ENCODE results near the gene CHIC2. TPM values are rescaled to one million over a fixed set of nuclear protein-coding genes. Genes with fewer than 3 reads are reported as not detected.

Gene CHIC2
- total and polyA plus RNA-seq, 2 of the 4 experiments (the other 2 are of a cell fraction), result 20.4 to 26.3 TPM

DNA sequence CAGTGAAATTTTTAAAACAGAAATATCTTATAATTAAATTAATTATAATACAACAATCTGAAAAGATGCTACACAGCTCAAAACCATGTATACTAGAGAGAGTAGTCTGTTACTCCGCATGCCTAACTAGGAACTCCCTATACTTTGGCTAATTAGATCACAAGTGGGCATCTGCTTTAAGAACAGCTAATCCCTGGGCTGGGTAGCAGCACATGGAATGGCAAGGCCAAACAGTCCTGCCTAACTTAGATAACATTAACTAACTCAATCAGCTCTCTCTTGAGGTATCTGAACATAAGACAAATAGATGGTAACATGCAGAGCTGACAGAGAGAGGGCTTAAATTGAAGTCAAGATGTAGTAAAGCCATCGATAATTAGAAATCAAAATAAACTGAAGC is 9.9 kb downstream of the CHIC2 start:
- no peak overlapping the region for H3K4me3 ChIP-seq (ENCODE audit: insufficient read depth, low read depth, low read length)
- no peak overlapping the region for H3K9ac ChIP-seq (ENCODE audit: low read depth, low read length)
- H3K27me3 ChIP-seq (ENCODE audit: control insufficient read depth, insufficient read depth, low read length), result no peaks in the 10 kb centered on the region
- no peaks in the 10 kb centered on the region for H3K9me3 ChIP-seq (ENCODE audit: control insufficient read depth, insufficient read depth, low read length)
- dilution Hi-C loops (cut with HindIII; ENCODE audit: low sequenced_read_pairs, unreplicated experiment) (no loop called here), intact Hi-C loops (cut with micrococcal nuclease) (no loop called here), in situ Hi-C loops (cut with MboI; ENCODE audit: low sequenced_read_pairs) (loop anchor here (25.0 kb wide), 1 partner anchor 1042 kb away; no protein-coding TSS in a partner anchor)
- no peak overlapping the region for H2AK9ac ChIP-seq (replicated peaks; ENCODE audit: low read depth, low read length, poor library complexity)
- TF ChIP-seq CHD1 (IDR thresholded peaks at IDR 0.05; ENCODE audit: low read depth, low read length) (no peak), CEBPB (IDR thresholded peaks at IDR 0.05; ENCODE audit: low read depth, low read length) (no peak), BHLHE40 (IDR thresholded peaks at IDR 0.05; ENCODE audit: low read depth, low read length) (no peak), RFX5 (IDR thresholded peaks at IDR 0.05; ENCODE audit: low read depth, low read length) (no peak), ELK1 (IDR thresholded peaks at IDR 0.05; ENCODE audit: borderline replicate concordance, low read depth, low read length) (no peak)
- no peak overlapping the region for H2BK15ac ChIP-seq (ENCODE audit: low read depth, low read length)
- H3K27ac ChIP-seq (ENCODE audit: insufficient read depth, low read length), result no peak overlapping the region
- H3K4me2 ChIP-seq (ENCODE audit: low read depth, low read length), result no peak overlapping the region
- H2BK120ac ChIP-seq (ENCODE audit: low read depth, low read length), result no peak overlapping the region
- no peaks in the 10 kb centered on the region for H3K36me3 ChIP-seq (ENCODE audit: control insufficient read depth, insufficient read depth, low read length)
- no peak overlapping the region for H4K5ac ChIP-seq (ENCODE audit: low read depth, low read length)
- no peak overlapping the region for H3K4ac ChIP-seq (ENCODE audit: low read depth, low read length)
- H4K20me1 ChIP-seq (ENCODE audit: insufficient read depth, low read length), result peaks cover 81% of the 10 kb centered on the region; the same call in 1 of the 2 replicates
- WGBS, 2 experiments (ENCODE audit: extremely low coverage in 2 of 2, insufficient read length in 1 of 2), result no CpG with 5 or more reads among the region's 2 CpGs
- no peak overlapping the region for H3K18ac ChIP-seq (ENCODE audit: low read depth, low read length)
- no peak overlapping the region for H2AFZ ChIP-seq (replicated peaks; ENCODE audit: low read length, poor library complexity)
- no peak for DNase-seq
- no peak overlapping the region for H3K23ac ChIP-seq (ENCODE audit: low read depth, low read length)
- no peak overlapping the region for H3K14ac ChIP-seq (replicated peaks; ENCODE audit: low read depth, low read length)
- no peak overlapping the region for H3K56ac ChIP-seq (ENCODE audit: extremely low read depth, insufficient read depth, low read length)
- BruUV-seq (replicated peaks), result no TSS peak
- peaks cover 10% of the 10 kb centered on the region for H3K9me1 ChIP-seq (ENCODE audit: insufficient read depth, low read length)
- H2BK20ac ChIP-seq (ENCODE audit: low read depth, low read length), result no peak overlapping the region
- peaks cover 4% of the 10 kb centered on the region; the same call in 1 of the 2 replicates for H3K4me1 ChIP-seq (ENCODE audit: control insufficient read depth, insufficient read depth, low read length)
- H2BK5ac ChIP-seq (ENCODE audit: low read depth, low read length, poor library complexity, severe bottlenecking), result no peak overlapping the region
- POLR2A ChIA-PET (ENCODE audit: unreplicated experiment), result no interaction called here
- no peak overlapping the region for H4K91ac ChIP-seq (ENCODE audit: insufficient read depth, low read depth, low read length)
- no peak overlapping the region for H2AK5ac ChIP-seq (ENCODE audit: low read depth, low read length)
- ATAC-seq (ENCODE audit: low read depth), result no peak
- H4K8ac ChIP-seq (ENCODE audit: low read depth in 2 of 2, low read length in 2 of 2), result no peak overlapping the region
- peaks cover 7 to 70% of the 10 kb centered on the region in 2 experiments; a peak in 2 of 4 replicates for H3K79me1 ChIP-seq (ENCODE audit: low read depth in 1 of 2, low read length in 2 of 2)
- CTCF ChIA-PET, result no interaction called here
